Epidermal melanocyte (primary cell): Measurements from ENCODE around the gene MBD1.
"Not testable (repeated sequence)": the region's sequence is repeated elsewhere in the genome, so short reads cannot be mapped to it uniquely, and the experiment has no call there.

ENCODE experiments used
- DNase-seq: peaks from one replicate; pipeline ENCODE4 v3.0.0; 2011; ENCODE audit warnings: low spot score; ENCODE audit not compliant: insufficient read length

MBD1 gene

GRCh38 chr18:50281295-50281971 lies at the start of gene MBD1:
Gene MBD1, minus strand, starts transcription at chr18:50281523. Its CDS starts 1,531 bp downstream, at chr18:50279992.
- peak; percentile 98 for DNase-seq

- DNase-seq: no peak
These were observed 48.9 kb upstream of the MBD1 start for GRCh38 chr18:50330176-50330575.

GRCh38 chr18:50327983-50328382 lies 46.7 kb upstream of the MBD1 start:
- no peak for DNase-seq

DNA sequence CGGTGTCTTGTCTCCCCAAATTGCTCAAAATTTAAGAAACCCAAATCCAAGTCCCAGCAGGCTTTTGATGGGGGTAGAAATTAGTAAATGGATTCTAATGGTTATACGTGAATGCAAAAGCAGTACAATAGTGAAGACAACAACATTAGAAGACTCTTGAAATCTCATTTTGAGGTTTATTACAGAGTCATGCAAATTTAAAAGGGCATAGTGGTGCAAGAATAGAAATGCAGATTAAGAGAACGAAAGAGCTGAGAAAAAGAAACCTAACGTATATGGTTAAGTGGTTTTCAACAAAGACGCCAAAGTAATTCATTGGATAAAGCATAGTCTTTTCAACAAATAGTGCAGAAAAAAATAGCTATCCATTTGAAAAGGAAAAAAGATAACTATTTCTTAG lies 39.4 kb upstream of the MBD1 start:
- DNase-seq: no peak

- DNase-seq: no peak
These were observed 34.0 kb upstream of the MBD1 start for GRCh38 chr18:50315100-50315871.

- DNase-seq: no peak
These were observed 32.6 kb upstream of the MBD1 start for GRCh38 chr18:50313873-50314460.

GRCh38 chr18:50313031-50313607 lies 31.8 kb upstream of the MBD1 start:
- no peak for DNase-seq

DNA sequence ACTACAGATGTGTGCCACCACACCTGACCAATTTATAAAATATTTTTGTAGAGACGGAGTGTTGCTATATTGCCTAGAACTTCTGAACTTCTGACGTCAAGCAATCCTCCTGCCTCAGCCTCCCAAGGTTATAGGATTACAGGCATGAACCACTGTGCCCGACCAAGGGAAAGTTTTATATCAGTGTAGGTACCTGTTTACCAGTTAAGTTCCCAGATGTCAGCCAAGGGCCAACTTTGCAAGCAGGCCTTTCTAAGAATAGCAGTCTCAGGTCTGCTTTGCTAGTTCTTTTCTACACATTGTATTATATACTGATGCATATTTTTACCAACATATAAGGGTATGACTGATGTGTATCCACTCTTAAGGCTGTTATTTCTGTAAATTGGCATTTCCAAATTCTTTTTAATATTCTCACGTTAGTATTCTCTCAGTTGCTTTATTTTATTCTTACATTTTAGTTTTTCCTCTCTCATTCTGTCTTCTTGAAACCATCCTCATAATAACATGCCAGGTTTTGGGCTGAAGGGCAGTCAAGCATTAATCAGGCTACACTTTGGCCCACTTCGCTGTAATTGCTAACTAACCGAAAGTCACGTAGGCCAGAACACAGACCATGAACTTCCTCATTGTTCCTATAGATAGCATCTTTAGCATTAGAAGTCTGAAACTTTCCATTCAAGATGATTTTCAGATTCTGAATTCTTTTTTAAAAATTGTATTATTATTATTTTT lies 31.1 kb upstream of the MBD1 start:
- DNase-seq: no peak

DNA sequence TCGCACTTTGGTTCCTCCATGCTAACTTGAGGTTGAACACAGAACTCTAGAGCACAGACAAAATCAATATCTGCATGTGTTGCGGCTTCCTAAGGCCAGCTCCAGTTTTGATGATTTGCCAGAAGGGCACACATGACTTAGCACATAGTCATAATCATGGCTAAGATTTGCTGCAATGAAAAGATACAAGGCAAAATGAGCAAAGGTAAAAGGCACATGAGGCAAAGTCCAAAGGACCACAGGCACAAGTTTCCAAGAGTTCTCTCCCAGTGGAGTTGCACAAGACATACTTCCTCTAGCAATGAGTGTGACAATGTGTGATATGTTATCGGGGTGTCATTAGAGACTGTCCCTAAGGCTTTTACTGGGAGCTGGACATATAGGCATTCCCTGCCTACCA lies 30.3 kb upstream of the MBD1 start:
- DNase-seq: no peak

GRCh38 chr18:50310080-50310479 lies 28.8 kb upstream of the MBD1 start:
- no peak for DNase-seq

- not testable (repeated sequence) for DNase-seq
These were observed 27.5 kb upstream of the MBD1 start for GRCh38 chr18:50308851-50309250.

GRCh38 chr18:50307738-50308470 lies 26.6 kb upstream of the MBD1 start:
- peak; percentile 96 for DNase-seq

- DNase-seq: no peak
These were observed 26.0 kb upstream of the MBD1 start for GRCh38 chr18:50307400-50307737.

- DNase-seq: no peak
These were observed 25.6 kb upstream of the MBD1 start for GRCh38 chr18:50306944-50307343.

GRCh38 chr18:50301074-50301473 lies 19.8 kb upstream of the MBD1 start:
- DNase-seq: no peak

- no peak for DNase-seq
These were observed 18.5 kb upstream of the MBD1 start for GRCh38 chr18:50299626-50300388.

DNA sequence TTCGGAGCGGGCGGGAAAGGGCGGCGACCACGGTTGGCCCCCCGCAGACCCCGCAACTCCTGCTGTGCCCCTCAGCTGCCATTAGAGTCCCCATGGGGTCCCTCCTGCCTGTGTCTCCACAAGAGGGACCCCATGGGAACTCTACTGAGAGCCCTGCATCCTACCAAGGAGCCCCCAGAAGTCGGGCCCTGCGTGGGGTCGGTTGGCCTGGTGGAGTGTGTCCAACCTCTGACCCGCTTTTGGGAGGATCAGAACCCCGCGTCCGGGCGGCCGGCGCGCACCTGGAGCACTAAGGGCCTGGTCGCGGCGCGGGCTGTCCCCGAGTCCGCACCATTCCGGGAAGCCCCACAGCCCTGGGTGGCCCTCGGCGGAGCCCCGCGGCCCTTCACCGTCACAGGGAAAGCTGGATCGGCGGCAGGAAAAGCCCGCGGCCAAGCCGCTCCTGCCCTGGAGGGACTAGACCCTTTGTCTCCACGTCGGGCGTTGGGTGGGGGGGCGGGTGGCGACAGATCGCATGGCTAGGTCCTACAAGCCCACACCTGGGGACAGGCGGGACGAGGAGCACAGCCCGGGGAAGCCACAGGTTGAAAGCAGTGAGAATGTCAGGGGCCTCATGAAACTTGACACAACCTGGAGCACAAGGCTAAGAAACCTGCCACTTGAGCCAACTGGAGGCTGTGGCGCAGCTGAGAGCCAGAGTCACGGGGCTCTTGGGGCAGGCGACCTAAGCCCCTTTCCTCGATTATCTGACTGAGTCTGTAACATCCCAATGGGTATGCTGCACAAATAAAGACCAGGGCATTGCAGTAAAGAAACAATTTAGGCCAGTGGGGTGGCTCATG lies 17.3 kb upstream of the MBD1 start:
- no peak for DNase-seq

DNA sequence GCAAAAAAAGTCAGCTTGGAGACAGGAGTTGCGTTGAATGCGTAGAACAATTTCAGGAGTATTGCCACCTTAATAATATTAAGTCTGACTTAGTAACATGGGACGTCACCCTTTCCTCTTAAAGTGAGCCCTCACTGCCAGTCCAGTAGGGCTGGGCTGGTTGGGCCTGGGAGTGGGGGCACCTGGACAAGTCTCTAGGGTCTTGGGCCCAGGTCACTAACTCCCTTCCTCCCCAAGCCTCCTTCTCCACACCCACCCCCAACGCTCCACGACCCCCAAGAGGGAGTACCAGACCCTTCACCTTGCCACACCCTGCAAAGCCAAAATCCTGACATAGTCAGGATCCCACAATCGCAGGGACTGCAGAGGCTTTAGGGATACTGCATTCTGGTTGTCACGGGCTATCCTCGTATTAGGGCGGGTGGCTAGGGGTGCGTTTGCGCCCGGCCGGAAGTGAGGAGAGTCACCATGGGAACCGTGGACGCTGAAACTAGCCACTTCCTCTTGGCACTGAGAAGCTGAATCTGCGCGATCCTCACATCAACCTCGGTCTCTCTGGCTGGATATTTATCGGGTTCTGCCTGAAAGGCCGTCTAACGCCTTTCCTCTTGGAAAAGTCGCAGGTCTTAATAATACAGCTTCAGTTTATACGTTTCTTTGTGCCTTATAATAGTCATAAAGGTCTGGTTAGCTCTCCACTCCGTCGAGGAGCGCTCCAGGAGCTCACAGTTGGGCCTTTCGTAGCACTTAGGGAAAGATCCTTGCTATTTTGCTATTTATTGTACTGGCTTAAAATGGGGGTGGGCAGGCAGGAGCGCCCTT lies 16.5 kb upstream of the MBD1 start:
- DNase-seq: peak; percentile 82
